NB4 (cell line): Measurements from ENCODE around the gene SCNN1B.
"Not testable (repeated sequence)": the region's sequence is repeated elsewhere in the genome, so short reads cannot be mapped to it uniquely, and the experiment has no call there.

Experiments
- DNase-seq: peaks from one replicate; pipeline ENCODE4 v3.0.0; 2010; ENCODE audit warnings: low read depth
- H3K4me3 ChIP-seq: one replicate; pipeline ENCODE4 v1.5.1; 2011; ENCODE audit warnings: mild to moderate bottlenecking, low read depth, low read length, moderate library complexity
- MYC ChIP-seq: IDR thresholded peaks from 2 replicates; pipeline ENCODE4 v1.6.1; 2011; ENCODE audit warnings: low read depth, low read length
- POLR2A ChIP-seq: IDR thresholded peaks from 2 replicates; pipeline ENCODE4 v1.6.1; 2011; ENCODE audit warnings: mild to moderate bottlenecking; ENCODE audit not compliant: insufficient read length; ENCODE audit errors: extremely low read depth
- TF ChIP-seq, protein P1 (sequence below): IDR thresholded peaks from 2 replicates; pipeline ENCODE4 v1.6.1; 2011; ENCODE audit warnings: low read depth, low read length
- TF ChIP-seq, protein P2 (sequence below): IDR thresholded peaks from one replicate; pipeline ENCODE4 v1.5.1; 2012; ENCODE audit warnings: low read depth, low read length

The SCNN1B gene

DNA sequence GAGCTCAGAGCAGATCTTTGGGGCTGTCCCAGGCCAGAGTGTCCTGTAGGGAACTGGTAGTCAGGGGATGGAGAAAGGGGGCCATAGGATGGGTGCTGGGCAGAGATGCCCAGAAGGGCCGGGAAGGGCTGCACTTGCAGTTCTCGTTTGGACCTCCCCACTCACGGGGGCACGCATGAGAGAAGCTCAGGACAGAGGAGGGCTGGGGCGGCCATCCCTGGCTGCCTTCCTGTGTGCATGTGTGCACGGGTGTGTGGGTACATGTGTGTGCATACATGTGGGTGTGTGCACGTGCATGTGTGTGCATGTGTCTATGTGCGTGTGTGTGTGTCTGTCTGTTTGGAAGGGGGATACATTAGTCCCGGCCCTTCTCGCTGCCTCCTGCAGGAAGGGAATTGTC is 77.6 kb downstream of the SCNN1B start:
- no peak overlapping the region for H3K4me3 ChIP-seq
- DNase-seq, result no peak
- TF ChIP-seq, protein P1, sequence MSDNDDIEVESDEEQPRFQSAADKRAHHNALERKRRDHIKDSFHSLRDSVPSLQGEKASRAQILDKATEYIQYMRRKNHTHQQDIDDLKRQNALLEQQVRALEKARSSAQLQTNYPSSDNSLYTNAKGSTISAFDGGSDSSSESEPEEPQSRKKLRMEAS, result no peak
- TF ChIP-seq MYC, result no peak
- TF ChIP-seq, protein P2, sequence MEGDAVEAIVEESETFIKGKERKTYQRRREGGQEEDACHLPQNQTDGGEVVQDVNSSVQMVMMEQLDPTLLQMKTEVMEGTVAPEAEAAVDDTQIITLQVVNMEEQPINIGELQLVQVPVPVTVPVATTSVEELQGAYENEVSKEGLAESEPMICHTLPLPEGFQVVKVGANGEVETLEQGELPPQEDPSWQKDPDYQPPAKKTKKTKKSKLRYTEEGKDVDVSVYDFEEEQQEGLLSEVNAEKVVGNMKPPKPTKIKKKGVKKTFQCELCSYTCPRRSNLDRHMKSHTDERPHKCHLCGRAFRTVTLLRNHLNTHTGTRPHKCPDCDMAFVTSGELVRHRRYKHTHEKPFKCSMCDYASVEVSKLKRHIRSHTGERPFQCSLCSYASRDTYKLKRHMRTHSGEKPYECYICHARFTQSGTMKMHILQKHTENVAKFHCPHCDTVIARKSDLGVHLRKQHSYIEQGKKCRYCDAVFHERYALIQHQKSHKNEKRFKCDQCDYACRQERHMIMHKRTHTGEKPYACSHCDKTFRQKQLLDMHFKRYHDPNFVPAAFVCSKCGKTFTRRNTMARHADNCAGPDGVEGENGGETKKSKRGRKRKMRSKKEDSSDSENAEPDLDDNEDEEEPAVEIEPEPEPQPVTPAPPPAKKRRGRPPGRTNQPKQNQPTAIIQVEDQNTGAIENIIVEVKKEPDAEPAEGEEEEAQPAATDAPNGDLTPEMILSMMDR, result no peak
- no peak for TF ChIP-seq POLR2A

DNA sequence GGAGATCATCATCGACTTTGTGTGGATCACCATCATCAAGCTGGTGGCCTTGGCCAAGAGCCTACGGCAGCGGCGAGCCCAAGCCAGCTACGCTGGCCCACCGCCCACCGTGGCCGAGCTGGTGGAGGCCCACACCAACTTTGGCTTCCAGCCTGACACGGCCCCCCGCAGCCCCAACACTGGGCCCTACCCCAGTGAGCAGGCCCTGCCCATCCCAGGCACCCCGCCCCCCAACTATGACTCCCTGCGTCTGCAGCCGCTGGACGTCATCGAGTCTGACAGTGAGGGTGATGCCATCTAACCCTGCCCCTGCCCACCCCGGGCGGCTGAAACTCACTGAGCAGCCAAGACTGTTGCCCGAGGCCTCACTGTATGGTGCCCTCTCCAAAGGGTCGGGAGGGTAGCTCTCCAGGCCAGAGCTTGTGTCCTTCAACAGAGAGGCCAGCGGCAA is 78.4 kb downstream of the SCNN1B start:
- no peak overlapping the region for H3K4me3 ChIP-seq
- TF ChIP-seq MYC (no peak), POLR2A (no peak)
- TF ChIP-seq, protein P2, result no peak
- TF ChIP-seq, protein P1, result no peak
- DNase-seq, result no peak

DNA sequence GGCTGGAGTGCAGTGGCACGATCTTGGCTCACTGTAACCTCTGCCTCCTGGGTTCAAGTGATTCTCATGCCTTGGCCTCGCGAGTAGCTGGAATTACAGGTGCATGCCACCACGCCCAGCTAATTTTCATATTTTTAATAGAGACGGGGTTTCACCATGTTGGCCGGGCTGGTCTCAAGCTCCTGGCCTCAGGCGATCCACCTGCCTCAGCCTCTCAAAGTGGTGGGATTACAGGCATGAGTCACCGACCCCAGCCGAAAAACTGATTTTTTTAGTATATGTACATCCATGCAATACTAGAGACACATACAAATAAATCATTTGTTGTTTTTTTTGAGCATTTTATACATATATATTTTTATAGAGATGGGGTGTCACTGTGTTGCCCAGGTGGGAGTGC is 79.6 kb downstream of the SCNN1B start:
- DNase-seq, H3K4me3 ChIP-seq: not testable (repeated sequence)

DNA sequence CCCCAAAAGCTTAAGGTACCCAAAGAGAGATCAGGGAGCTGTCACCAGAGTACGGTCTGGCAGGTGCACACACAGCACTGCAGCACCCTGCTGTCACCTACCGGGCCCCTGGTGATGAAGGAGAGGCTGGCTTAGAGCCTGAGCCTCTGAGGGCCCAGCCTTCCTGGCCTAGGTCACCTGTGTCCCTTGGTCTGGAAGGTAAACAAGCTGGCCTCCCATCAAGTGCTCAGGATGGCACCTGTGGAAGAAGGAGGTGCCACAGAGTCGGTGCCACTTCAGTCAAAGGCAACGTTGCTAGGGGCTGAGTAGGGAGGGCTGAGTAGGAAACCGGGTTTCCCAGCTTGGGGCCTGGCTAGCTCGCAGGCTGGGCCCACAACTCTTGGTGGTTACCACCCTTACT is 80.2 kb downstream of the SCNN1B start:
- TF ChIP-seq, protein P2, result no peak
- no peak for TF ChIP-seq MYC
- TF ChIP-seq, protein P1, result no peak
- TF ChIP-seq POLR2A, result no peak
- no peak for DNase-seq
- no peak overlapping the region for H3K4me3 ChIP-seq

DNA sequence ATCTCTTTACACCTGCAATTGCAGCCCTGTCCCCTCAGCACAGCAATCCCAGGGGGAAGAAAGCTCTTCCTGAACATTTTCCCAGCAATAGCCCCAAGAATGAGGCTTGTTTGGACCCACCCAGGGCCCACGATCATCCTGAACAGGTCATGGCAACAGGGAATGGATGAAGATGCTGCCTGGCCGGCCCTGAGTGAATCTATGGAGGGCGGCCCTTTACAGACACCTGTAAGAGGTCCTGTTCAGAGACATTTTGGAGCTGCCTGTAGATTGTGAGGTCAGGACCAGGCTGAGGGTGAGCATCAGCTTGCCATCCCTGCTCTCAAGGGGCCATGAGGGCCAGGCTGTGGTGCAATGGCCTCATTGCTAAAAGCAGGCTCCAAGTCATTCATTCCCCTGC is 81.8 kb downstream of the SCNN1B start:
- no peak overlapping the region for H3K4me3 ChIP-seq
- no peak for DNase-seq
- no peak for TF ChIP-seq POLR2A
- TF ChIP-seq, protein P2, result no peak
- no peak for TF ChIP-seq MYC
- TF ChIP-seq, protein P1, result no peak

DNA sequence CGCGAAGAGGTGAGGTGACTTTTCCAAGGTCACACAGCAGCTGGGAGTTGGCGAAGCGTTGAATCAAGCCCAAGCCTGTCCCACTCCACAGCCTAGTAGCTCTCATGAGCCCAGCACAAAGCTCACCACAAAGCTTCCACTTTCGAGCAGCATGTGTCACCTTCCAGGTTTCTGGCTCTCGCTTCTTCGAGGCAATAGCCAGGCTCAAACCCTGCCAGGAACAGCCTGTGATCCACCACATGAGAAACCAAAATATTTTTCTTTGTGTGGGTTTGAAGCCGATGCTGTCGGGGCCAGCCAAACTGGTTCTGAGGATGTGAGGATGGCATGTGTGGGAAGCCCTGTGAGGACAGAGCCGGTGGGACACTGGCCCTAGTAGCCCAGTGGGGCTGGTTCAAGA is 82.8 kb downstream of the SCNN1B start:
- DNase-seq, result no peak
- H3K4me3 ChIP-seq, result no peak overlapping the region
- TF ChIP-seq MYC (no peak), POLR2A (no peak)
- TF ChIP-seq, protein P1, result no peak
- TF ChIP-seq, protein P2, result no peak
